GM12878 (cell line): Measurements from ENCODE around the gene AGAP3. TPM values are rescaled to one million over a fixed set of nuclear protein-coding genes. Genes with fewer than 3 reads are reported as not detected.

ENCODE experiments used
- BACH1 ChIP-seq: fragments of 450-650 bp; IDR thresholded peaks from 2 replicates; pipeline ENCODE4 v1.6.1; 2017; ENCODE audit warnings: mild to moderate bottlenecking, borderline replicate concordance
- CREB1 ChIP-seq: IDR thresholded peaks from 2 replicates; pipeline ENCODE4 v1.6.1; 2012; ENCODE audit warnings: low read depth, mild to moderate bottlenecking, inconsistent platforms
- DPF2 ChIP-seq: fragments of 450-650 bp; IDR thresholded peaks from 2 replicates; pipeline ENCODE4 v1.6.1; 2017; ENCODE audit warnings: mild to moderate bottlenecking
- HDAC2 ChIP-seq: fragments of 200-600 bp; sonication (generic); IDR thresholded peaks from 2 replicates; pipeline ENCODE4 v1.6.1; 2017
- NFYB ChIP-seq: IDR thresholded peaks from 2 replicates; pipeline ENCODE4 v1.6.1; 2011; ENCODE audit warnings: low read depth, mild to moderate bottlenecking, low read length, improper control_type of control experiment, moderate library complexity; ENCODE audit not compliant: insufficient read depth
- NR2F1 ChIP-seq: fragments of 450-650 bp; conservative IDR thresholded peaks from 2 replicates; pipeline ENCODE4 v1.6.1; 2017; ENCODE audit warnings: mild to moderate bottlenecking
- NRF1 ChIP-seq: conservative IDR thresholded peaks from 2 replicates; pipeline ENCODE4 v1.6.1; 2011; ENCODE audit warnings: mild to moderate bottlenecking, low read depth, low read length, improper control_type of control experiment
- PAX5 ChIP-seq: IDR thresholded peaks from 2 replicates; pipeline ENCODE4 v1.6.1; 2011; ENCODE audit warnings: low read depth, low read length, borderline replicate concordance
- PAX8 ChIP-seq: fragments of 450-650 bp; IDR thresholded peaks from 2 replicates; pipeline ENCODE4 v1.6.1; 2017; ENCODE audit warnings: mild to moderate bottlenecking, moderate library complexity
- POLR2A ChIP-seq: IDR thresholded peaks from 2 replicates; pipeline ENCODE4 v1.6.1; 2011; ENCODE audit warnings: low read depth, mild to moderate bottlenecking, low read length
- RAD21 ChIP-seq: IDR thresholded peaks from 2 replicates; pipeline ENCODE4 v1.6.1; 2011; ENCODE audit warnings: mild to moderate bottlenecking, low read depth, low read length, moderate library complexity; ENCODE audit not compliant: insufficient read depth
- RB1 ChIP-seq: fragments of 450-650 bp; formaldehyde crosslinking; IDR thresholded peaks from 2 replicates; pipeline ENCODE4 v1.6.1; 2017; ENCODE audit warnings: mild to moderate bottlenecking, borderline replicate concordance
- RELA ChIP-seq: fragments of 450-650 bp; IDR thresholded peaks from 2 replicates; pipeline ENCODE4 v1.8.0; 2014; ENCODE audit warnings: borderline replicate concordance; ENCODE audit not compliant: partially characterized antibody
- RELB ChIP-seq: fragments of 450-650 bp; IDR thresholded peaks from 2 replicates; pipeline ENCODE4 v1.6.1; 2017; ENCODE audit warnings: low read depth, mild to moderate bottlenecking, moderate library complexity
- REST ChIP-seq: IDR thresholded peaks from 2 replicates; pipeline ENCODE4 v1.6.1; 2012; ENCODE audit warnings: mild to moderate bottlenecking, low read depth, low read length
- SMC3 ChIP-seq: IDR thresholded peaks from 2 replicates; pipeline ENCODE4 v1.6.1; 2011; ENCODE audit warnings: low read length, improper control_type of control experiment, borderline replicate concordance
- SREBF1 ChIP-seq: IDR thresholded peaks from 2 replicates; pipeline ENCODE4 v1.6.1; 2012; ENCODE audit warnings: mild to moderate bottlenecking, low read length
- USF1 ChIP-seq: IDR thresholded peaks from 2 replicates; pipeline ENCODE4 v1.6.1; 2011; ENCODE audit warnings: borderline replicate concordance, low read depth, mild to moderate bottlenecking, moderate library complexity, mixed read lengths, low read length; ENCODE audit not compliant: insufficient read depth; ENCODE audit errors: extremely low read length
- YY1 ChIP-seq: IDR thresholded peaks from 2 replicates; pipeline ENCODE4 v1.6.1; 2011; ENCODE audit warnings: low read depth, mild to moderate bottlenecking, low read length
- ZBTB4 ChIP-seq: fragments of 450-650 bp; formaldehyde crosslinking; IDR thresholded peaks from 2 replicates; pipeline ENCODE4 v1.4.0; 2022; ENCODE audit warnings: mild to moderate bottlenecking, moderate library complexity
- ZSCAN29 ChIP-seq: fragments of 450-650 bp; IDR thresholded peaks from 2 replicates; pipeline ENCODE4 v1.6.1; 2017; ENCODE audit warnings: mild to moderate bottlenecking, moderate library complexity
- polyA plus RNA-seq, 11 experiments: library from polyadenylated mRNA; depleted of rRNA in 4 of 11; unstranded in 6 of 11; stranded (reverse) in 5 of 11; fragments of >200 nt; fragmentation: Nextera tagmentation in 4 of 11; fragmentation: Illumina TruSeq in 1 of 11; extraction: Ambion mirVana in 4 of 11; extraction: Trizol in 1 of 11; gene quantifications; 1 replicate in 1 of 11; 2 replicates in 10 of 11; pipeline versions ENCODE4 v1.2.1 to v1.2.3, GENCODE V29; 2011 to 2016; ENCODE audit warnings: inconsistent platforms in 2 of 11, missing spikeins in 2 of 11, low read depth in 1 of 11
- total RNA-seq, 4 experiments: library from RNA; depleted of rRNA in 3 of 4; stranded (reverse); fragments of >200 nt in 3 of 4; fragmentation: Illumina TruSeq in 1 of 4; extraction: Trizol in 1 of 4; gene quantifications; 2 replicates each; pipeline versions ENCODE4 v1.2.1 to v1.2.3, GENCODE V29; 2013 to 2021

Gene AGAP3
- total and polyA plus RNA-seq, 10 of the 15 experiments (the other 5 are each of a cell fraction or from before 2014, with no cell fraction given) = 1.8 to 68.1 (median 15.7) TPM

GRCh38 chr7:151172273-151173141, 86.2 kb downstream of the AGAP3 start (continued):
- TF ChIP-seq CREB1 (peak; percentile 49; the same call in 1 of the 2 replicates), RELB (no peak), POLR2A (no peak), REST (no peak), ZSCAN29 (no peak), DPF2 (no peak), BACH1 (no peak), ZBTB4 (CRISPR knock-in tag) (no peak), RAD21 (peak; percentile 75), RELA (peak; percentile 70), NRF1 (no peak), PAX8 (no peak), HDAC2 (no peak), SMC3 (peak; percentile 96), PAX5 (peak; percentile 33; the same call in 1 of the 2 replicates), NFYB (no peak), RB1 (peak; percentile 86), NR2F1 (no peak), YY1 (peak; percentile 86; the same call in 1 of the 2 replicates), SREBF1 (no peak), USF1 (no peak)
